ENCODE measurements around the gene EIF2AK3.

EIF2AK3 gene

GRCh38 chr2:88627055-88627855, at the start of gene EIF2AK3:
EIF2AK3 (minus strand) TSS chr2:88627464; CDS start chr2:88627274, 190 bp downstream.
- H3K27ac ChIP-seq = peak within 1 kb of the TSS; percentile 86
- TF ChIP-seq ZFX (IDR thresholded peaks at IDR 0.05) (peak; percentile 65), CTCF (conservative IDR thresholded peaks at IDR 0.05) (no peak)

- TF ChIP-seq ZFX (IDR thresholded peaks at IDR 0.05) = no peak
- no peak for TF ChIP-seq CTCF (conservative IDR thresholded peaks at IDR 0.05)
- H3K27ac ChIP-seq = no peak overlapping the region
These were observed 46.1 kb upstream of the EIF2AK3 start for GRCh38 chr2:88673363-88673762.

GRCh38 chr2:88671786-88672427, 44.6 kb upstream of the EIF2AK3 start:
- no peak overlapping the region for H3K27ac ChIP-seq
- TF ChIP-seq CTCF (conservative IDR thresholded peaks at IDR 0.05) (peak; percentile 91), ZFX (IDR thresholded peaks at IDR 0.05) (no peak)

- no peak overlapping the region for H3K27ac ChIP-seq
- TF ChIP-seq CTCF (conservative IDR thresholded peaks at IDR 0.05) (peak; percentile 75), ZFX (IDR thresholded peaks at IDR 0.05) (no peak)
These were observed 42.4 kb upstream of the EIF2AK3 start for GRCh38 chr2:88669482-88670214.

- H3K27ac ChIP-seq = no peak overlapping the region
- TF ChIP-seq ZFX (IDR thresholded peaks at IDR 0.05) (no peak), CTCF (conservative IDR thresholded peaks at IDR 0.05) (no peak)
These were observed 41.6 kb upstream of the EIF2AK3 start for GRCh38 chr2:88668862-88669261.

GRCh38 chr2:88667219-88667618, 40.0 kb upstream of the EIF2AK3 start:
- TF ChIP-seq CTCF (conservative IDR thresholded peaks at IDR 0.05) = no peak
- TF ChIP-seq ZFX (IDR thresholded peaks at IDR 0.05) = no peak
- H3K27ac ChIP-seq = no peak overlapping the region

GRCh38 chr2:88666576-88666975, 39.3 kb upstream of the EIF2AK3 start:
- H3K27ac ChIP-seq = no peak overlapping the region
- TF ChIP-seq ZFX (IDR thresholded peaks at IDR 0.05) (no peak), CTCF (conservative IDR thresholded peaks at IDR 0.05) (no peak)
